ENCODE data around the gene ARMC5. TPM values are rescaled to one million over a fixed set of nuclear protein-coding genes. Genes with fewer than 3 reads are reported as not detected.

The ARMC5 gene
- total RNA-seq, 1 experiment from 2014 or later, result 11.8 TPM

DNA sequence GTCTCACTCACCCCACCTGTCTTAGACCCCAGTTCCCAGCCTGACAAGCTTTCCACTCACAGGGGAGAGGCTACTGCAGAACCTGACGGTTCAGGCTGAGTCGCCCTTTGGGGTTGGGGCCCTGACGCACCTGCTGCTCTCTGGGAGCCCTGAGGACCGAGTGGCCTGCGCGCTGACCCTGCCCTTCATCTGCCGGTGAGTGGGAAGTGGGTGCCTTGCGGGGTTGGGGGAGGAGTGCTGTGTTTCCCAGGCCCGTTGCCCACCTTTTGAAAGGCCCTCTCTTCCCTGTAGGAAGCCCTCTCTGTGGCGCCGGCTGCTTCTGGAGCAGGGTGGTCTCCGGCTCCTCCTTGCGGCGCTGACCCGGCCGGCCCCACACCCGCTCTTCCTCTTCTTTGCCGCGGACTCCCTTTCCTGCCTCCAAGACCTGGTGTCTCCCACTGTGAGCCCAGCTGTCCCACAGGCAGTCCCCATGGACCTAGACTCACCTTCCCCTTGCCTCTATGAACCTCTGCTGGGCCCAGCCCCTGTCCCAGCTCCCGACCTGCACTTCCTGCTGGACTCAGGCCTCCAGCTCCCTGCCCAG, 6.6 kb downstream of the ARMC5 start:
- RAD21 ChIA-PET (ENCODE audit: low non-redundant PET in 1 of 2, low total read pairs in 2 of 2, uncharacterized antibody in 2 of 2, unreplicated experiment in 2 of 2), result no interaction called here

DNA sequence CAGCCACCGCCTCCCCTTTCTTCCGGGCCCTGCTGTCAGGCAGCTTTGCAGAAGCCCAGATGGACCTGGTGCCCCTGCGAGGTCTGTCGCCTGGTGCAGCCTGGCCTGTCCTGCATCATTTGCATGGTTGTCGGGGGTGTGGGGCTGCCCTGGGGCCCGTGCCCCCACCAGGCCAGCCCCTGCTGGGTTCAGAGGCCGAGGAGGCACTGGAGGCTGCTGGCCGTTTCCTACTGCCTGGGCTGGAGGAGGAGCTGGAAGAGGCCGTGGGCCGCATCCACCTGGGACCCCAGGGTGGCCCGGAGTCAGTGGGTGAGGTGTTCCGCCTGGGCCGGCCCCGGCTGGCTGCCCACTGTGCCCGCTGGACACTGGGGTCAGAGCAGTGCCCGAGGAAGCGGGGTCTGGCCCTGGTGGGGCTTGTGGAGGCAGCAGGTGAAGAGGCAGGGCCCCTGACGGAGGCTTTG, 7.1 kb downstream of the ARMC5 start:
- Histone ChIP-seq H3K9me2 (ENCODE audit: insufficient read depth) (no peaks in the 10 kb centered on the region), H3K27me3 (ENCODE audit: insufficient read depth, low read length) (no peaks in the 10 kb centered on the region), H3K36me3 (ENCODE audit: control insufficient read depth in 1 of 2, insufficient read depth in 2 of 2, low read length in 2 of 2) (no peaks in the 10 kb centered on the region), H4K20me1 (ENCODE audit: insufficient read depth) (no peaks in the 10 kb centered on the region), H3K4me1 (ENCODE audit: control insufficient read depth in 1 of 2, insufficient read depth in 2 of 2, low read length in 2 of 2) (peaks cover 4% of the 10 kb centered on the region in 2 experiments), H3K9ac (ENCODE audit: low read length) (no peak overlapping the region), H3K27ac (ENCODE audit: low read depth, low read length) (no peak overlapping the region), H3K9me3 (ENCODE audit: control insufficient read depth in 1 of 2, insufficient read depth in 1 of 2, low read depth in 1 of 2, low read length in 2 of 2) (no peaks in the 10 kb centered on the region), H2AFZ (ENCODE audit: low read depth, low read length, poor library complexity, severe bottlenecking) (no peak overlapping the region), H3K4me2 (ENCODE audit: low read length) (no peak overlapping the region), H3K79me2 (ENCODE audit: insufficient read depth, low read length) (no peaks in the 10 kb centered on the region), H3K4me3 (replicated peaks in 1 of 2; ENCODE audit: low read depth in 1 of 2, low read length in 2 of 2) (no peak overlapping the region)
- TF ChIP-seq SP1 (IDR thresholded peaks at IDR 0.05; ENCODE audit: low read depth) (no peak), RAD21 (IDR thresholded peaks at IDR 0.05; ENCODE audit: low read depth) (no peak), ELF1 (IDR thresholded peaks at IDR 0.05; ENCODE audit: borderline replicate concordance, low read depth) (no peak), ZFX (IDR thresholded peaks at IDR 0.05) (no peak), ZNF274 (IDR thresholded peaks at IDR 0.05; ENCODE audit: low read depth, low read length) (no peak), CEBPB (IDR thresholded peaks at IDR 0.05; ENCODE audit: low read depth) (no peak)
- DNase-seq (ENCODE audit: low read depth, low spot score) (no peak), ATAC-seq (no peak)
- ChIA-PET POLR2A (no interaction called here), RAD21 (ENCODE audit: low non-redundant PET in 1 of 2, low total read pairs in 2 of 2, uncharacterized antibody in 2 of 2, unreplicated experiment in 2 of 2) (no interaction called here), CTCF (no interaction called here)
- intact Hi-C loops (cut with micrococcal nuclease), result no loop called here
- no TSS peak for BruUV-seq (replicated peaks)

More for the DNA sequence above, 6.6 kb downstream of the ARMC5 start:
- Histone ChIP-seq H3K36me3 (ENCODE audit: control insufficient read depth in 1 of 2, insufficient read depth in 2 of 2, low read length in 2 of 2) (no peaks in the 10 kb centered on the region), H3K4me3 (replicated peaks in 1 of 2; ENCODE audit: low read depth in 1 of 2, low read length in 2 of 2) (no peak overlapping the region), H3K4me1 (ENCODE audit: control insufficient read depth in 1 of 2, insufficient read depth in 2 of 2, low read length in 2 of 2) (peaks cover 0 to 4% of the 10 kb centered on the region in 2 experiments; a peak in 1 of 4 replicates), H3K9me2 (ENCODE audit: insufficient read depth) (no peaks in the 10 kb centered on the region), H4K20me1 (ENCODE audit: insufficient read depth) (no peaks in the 10 kb centered on the region), H3K4me2 (ENCODE audit: low read length) (no peak overlapping the region), H3K9ac (ENCODE audit: low read length) (no peak overlapping the region), H3K27ac (ENCODE audit: low read depth, low read length) (no peak overlapping the region), H3K9me3 (ENCODE audit: control insufficient read depth in 1 of 2, insufficient read depth in 1 of 2, low read depth in 1 of 2, low read length in 2 of 2) (no peaks in the 10 kb centered on the region), H3K27me3 (ENCODE audit: insufficient read depth, low read length) (no peaks in the 10 kb centered on the region), H2AFZ (ENCODE audit: low read depth, low read length, poor library complexity, severe bottlenecking) (no peak overlapping the region), H3K79me2 (ENCODE audit: insufficient read depth, low read length) (no peaks in the 10 kb centered on the region)
- ChIA-PET POLR2A (no interaction called here), CTCF (no interaction called here)
- no peak for ATAC-seq
- no peak for DNase-seq (ENCODE audit: low read depth, low spot score)
- no peak for TF ChIP-seq SRF (IDR thresholded peaks at IDR 0.05; ENCODE audit: low read depth)
- intact Hi-C loops (cut with micrococcal nuclease), result no loop called here
- no TSS peak for BruUV-seq (replicated peaks)

All from HCT116 (cell line).